HG02981 (cell line): ENCODE results near the gene DLX3.

Source experiments
- ATAC-seq: cut with Tn5 transposase; IDR thresholded peaks from one replicate; pipeline ENCODE4 v1.9.1; 2021; ENCODE audit warnings: mild to moderate bottlenecking, moderate library complexity; ENCODE audit not compliant: unreplicated experiment

Gene DLX3

GRCh38 chr17:49959183-49959935, 35.7 kb downstream of the DLX3 start:
- no peak for ATAC-seq

GRCh38 chr17:49958723-49959122, 36.3 kb downstream of the DLX3 start:
- no peak for ATAC-seq

GRCh38 chr17:49957350-49957749, 37.7 kb downstream of the DLX3 start:
- no peak for ATAC-seq

- ATAC-seq = no peak
Measured at GRCh38 chr17:49956780-49957179, 38.2 kb downstream of the DLX3 start.

GRCh38 chr17:49955157-49955556, 39.9 kb downstream of the DLX3 start:
- ATAC-seq = no peak

GRCh38 chr17:49952912-49953497, 42.0 kb downstream of the DLX3 start:
- ATAC-seq = no peak

- ATAC-seq = peak; percentile 48
Measured at GRCh38 chr17:49952209-49952911, 42.7 kb downstream of the DLX3 start.

GRCh38 chr17:49951362-49952082, 43.5 kb downstream of the DLX3 start:
- no peak for ATAC-seq

GRCh38 chr17:49949634-49950033, 45.4 kb downstream of the DLX3 start:
- no peak for ATAC-seq

GRCh38 chr17:49946964-49947584, 48.0 kb downstream of the DLX3 start:
- no peak for ATAC-seq

- ATAC-seq = no peak
Measured at GRCh38 chr17:49946208-49946607, 48.8 kb downstream of the DLX3 start.

GRCh38 chr17:49944273-49944870, 50.7 kb downstream of the DLX3 start:
- ATAC-seq = no peak

GRCh38 chr17:49942947-49943346, 52.1 kb downstream of the DLX3 start:
- ATAC-seq = no peak

GRCh38 chr17:49941427-49941826, 53.6 kb downstream of the DLX3 start:
- ATAC-seq = no peak
